Activated CD8-positive, alpha-beta T cell treated with anti-CD3 and anti-CD28 coated beads, Interleukin-2, amount 10 ng/mL, durations not matched to agents 7 days and 5 days (primary cell): ENCODE results near the gene L3MBTL4. TPM values are rescaled to one million over a fixed set of nuclear protein-coding genes. Genes with fewer than 3 reads are reported as not detected.

ENCODE experiments used
- ATAC-seq: fragments of 150-1000 bp; cut with Tn5 transposase; one replicate; pipeline ENCODE4 v1.10.0; 2021; ENCODE audit warnings: moderate library complexity
- CTCF ChIA-PET: fragments of 350-600 bp; sonication (Branson Sonifier 250); formaldehyde crosslinking; loops from one replicate; lab custom pipeline; 2021; ENCODE audit warnings: antibody characterized with exemption; lab: Charles Lee
- POLR2A ChIA-PET: fragments of 350-600 bp; sonication (Branson Sonifier 250); formaldehyde crosslinking; loops from one replicate; lab custom pipeline; 2021; ENCODE audit warnings: antibody characterized with exemption; lab: Charles Lee
- DNase-seq: peaks from one replicate; pipeline ENCODE4 v3.0.0-alpha.2; 2020
- H3K27ac Mint-ChIP-seq: one replicate; pipeline ENCODE4 v1.8.0; 2021; ENCODE audit warnings: mild to moderate bottlenecking, mixed read lengths
- H3K27me3 Mint-ChIP-seq: one replicate; pipeline ENCODE4 v1.8.0; 2021; ENCODE audit warnings: low read depth, mixed read lengths
- H3K36me3 Mint-ChIP-seq: one replicate; pipeline ENCODE4 v1.8.0; 2021; ENCODE audit warnings: low read depth, mixed read lengths
- H3K4me1 Mint-ChIP-seq: one replicate; pipeline ENCODE4 v1.8.0; 2021; ENCODE audit warnings: low read depth, mixed read lengths
- H3K4me3 Mint-ChIP-seq: one replicate; pipeline ENCODE4 v1.8.0; 2021; ENCODE audit warnings: mild to moderate bottlenecking, mixed read lengths
- H3K9me3 Mint-ChIP-seq: one replicate; pipeline ENCODE4 v1.8.0; 2022; ENCODE audit warnings: mixed read lengths; ENCODE audit not compliant: insufficient read depth
- total RNA-seq, 2 experiments: library from RNA; stranded (reverse); gene quantifications; one replicate each; pipeline ENCODE4 v1.2.3, GENCODE V29; 2021

Gene L3MBTL4
- total RNA-seq, 2 experiments from 2014 or later: not detected

DNA sequence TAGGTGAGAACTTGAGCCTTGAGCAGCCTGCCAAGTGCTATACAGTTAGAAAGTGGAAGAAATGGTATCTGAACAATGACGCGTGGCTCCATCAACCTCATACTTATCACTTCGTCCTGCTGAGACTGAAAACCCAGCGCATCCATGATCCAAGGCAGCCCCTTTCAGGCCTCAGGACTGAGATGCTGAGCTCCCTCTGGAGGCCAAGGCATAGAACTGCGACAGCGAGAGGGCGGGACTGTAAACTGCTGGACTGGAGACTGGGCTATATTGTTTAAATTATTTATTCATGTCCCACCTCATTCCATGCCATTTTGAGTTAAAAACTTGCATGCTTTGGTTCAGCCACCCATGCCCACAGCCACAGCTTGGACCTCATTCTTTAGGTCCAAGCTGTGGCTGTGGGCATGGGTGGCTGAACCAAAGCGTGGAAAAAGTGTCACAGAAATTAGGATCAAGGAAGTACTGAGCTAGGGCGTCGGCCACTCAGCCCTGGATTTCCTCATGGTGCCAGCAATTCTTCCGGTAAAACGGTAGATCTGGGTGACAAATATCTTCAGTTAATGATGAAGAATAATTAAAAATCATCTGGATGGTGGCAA lies 195.5 kb downstream of the L3MBTL4 start:
- Mint-ChIP-seq H3K4me1 (no peaks in the 10 kb centered on the region), H3K27me3 (no peaks in the 10 kb centered on the region), H3K27ac (no peak overlapping the region), H3K4me3 (no peak overlapping the region), H3K36me3 (no peaks in the 10 kb centered on the region), H3K9me3 (no peaks in the 10 kb centered on the region)
- POLR2A ChIA-PET: no interaction called here
- DNase-seq (peak; percentile 20), ATAC-seq (no peak)
- CTCF ChIA-PET: interaction anchor here (1.0 to 1.2 kb wide), 2 partner anchors 11 to 351 kb away, joined by 3 to 4 read pairs; no protein-coding TSS in a partner anchor

GRCh38 chr18:6215888-6216287 lies 198.8 kb downstream of the L3MBTL4 start:
- DNase-seq (no peak), ATAC-seq (no peak)
- no peaks in the 10 kb centered on the region for H3K4me1 Mint-ChIP-seq
- H3K9me3 Mint-ChIP-seq: no peaks in the 10 kb centered on the region
- H3K4me3 Mint-ChIP-seq: no peak overlapping the region
- no peak overlapping the region for H3K27ac Mint-ChIP-seq
- no peaks in the 10 kb centered on the region for H3K36me3 Mint-ChIP-seq
- H3K27me3 Mint-ChIP-seq: no peaks in the 10 kb centered on the region
- POLR2A ChIA-PET: no interaction called here
- CTCF ChIA-PET: no interaction called here

- CTCF ChIA-PET: no interaction called here
Observed at GRCh38 chr18:6211174-6211504, 203.6 kb downstream of the L3MBTL4 start.

DNA sequence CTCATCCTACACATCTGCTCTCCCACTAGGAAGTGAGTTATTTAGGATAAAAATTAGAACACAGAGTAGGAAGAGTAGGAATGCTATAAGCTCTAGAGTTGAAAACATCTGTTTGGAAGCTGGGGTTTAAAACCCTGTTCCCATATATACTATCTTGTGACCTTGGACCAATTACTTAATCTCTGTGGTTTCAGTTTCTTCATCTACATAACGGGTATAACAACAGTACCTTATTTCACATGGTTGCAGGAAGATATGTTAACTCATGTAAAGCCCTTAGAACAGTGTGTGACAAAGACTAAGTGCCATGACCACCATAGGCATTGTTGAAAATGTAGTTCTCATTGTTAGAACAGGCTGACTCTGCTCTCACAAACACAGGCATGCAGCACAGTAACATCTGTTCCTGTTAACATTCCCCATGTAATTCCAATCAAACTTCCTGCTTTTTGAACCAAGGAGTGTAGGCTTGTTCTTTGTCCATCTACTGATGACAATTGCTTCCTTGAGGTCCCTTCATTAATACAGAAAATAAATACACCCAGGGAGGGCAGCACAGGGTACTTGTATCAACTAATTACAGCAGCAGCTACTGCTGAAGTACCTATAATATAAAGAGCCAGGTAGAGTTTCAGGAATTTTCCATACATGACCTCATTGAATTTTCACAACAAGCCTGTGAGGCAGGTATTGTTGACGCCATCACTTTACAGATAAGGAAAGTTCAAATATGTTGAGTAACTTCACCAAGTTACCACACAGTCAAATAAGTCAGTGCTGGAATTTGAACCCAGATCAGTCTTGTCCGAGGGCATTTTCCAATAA lies 204.2 kb downstream of the L3MBTL4 start:
- no peaks in the 10 kb centered on the region for H3K27me3 Mint-ChIP-seq
- no peak for ATAC-seq
- H3K4me1 Mint-ChIP-seq: no peaks in the 10 kb centered on the region
- ChIA-PET CTCF (no interaction called here), POLR2A (no interaction called here)
- H3K9me3 Mint-ChIP-seq: no peaks in the 10 kb centered on the region
- no peak overlapping the region for H3K27ac Mint-ChIP-seq
- H3K4me3 Mint-ChIP-seq: no peak overlapping the region
- DNase-seq: no peak
- H3K36me3 Mint-ChIP-seq: no peaks in the 10 kb centered on the region

More at GRCh38 chr18:6211174-6211504, 203.6 kb downstream of the L3MBTL4 start:
- H3K9me3 Mint-ChIP-seq: no peaks in the 10 kb centered on the region
- no peak overlapping the region for H3K4me3 Mint-ChIP-seq
- H3K4me1 Mint-ChIP-seq: no peaks in the 10 kb centered on the region
- no peak overlapping the region for H3K27ac Mint-ChIP-seq
- POLR2A ChIA-PET: no interaction called here
- no peaks in the 10 kb centered on the region for H3K36me3 Mint-ChIP-seq
- DNase-seq: no peak
- ATAC-seq: no peak
- H3K27me3 Mint-ChIP-seq: no peaks in the 10 kb centered on the region

DNA sequence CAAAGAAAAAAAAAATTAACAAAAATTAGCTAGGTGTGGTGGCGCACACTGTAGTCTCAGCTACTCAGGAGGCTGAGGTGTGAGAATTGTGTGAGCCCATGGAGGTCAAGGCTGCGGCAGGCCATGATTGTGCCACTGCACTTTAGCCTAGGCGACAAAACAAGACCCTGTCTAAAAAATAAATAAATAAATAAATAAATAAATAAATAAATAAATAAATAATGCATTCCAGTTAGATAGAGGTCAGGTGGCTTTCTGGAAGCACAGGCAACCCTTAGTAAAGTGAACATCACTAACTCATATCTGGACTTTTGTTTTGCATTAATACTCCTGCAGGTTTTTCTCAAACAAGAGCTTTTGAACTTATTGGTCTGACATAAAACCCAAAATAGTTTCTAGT lies 206.8 kb downstream of the L3MBTL4 start:
- Mint-ChIP-seq H3K4me1 (no peaks in the 10 kb centered on the region), H3K27me3 (no peaks in the 10 kb centered on the region), H3K36me3 (no peaks in the 10 kb centered on the region), H3K9me3 (no peaks in the 10 kb centered on the region), H3K4me3 (no peak overlapping the region), H3K27ac (no peak overlapping the region)
- DNase-seq (no peak), ATAC-seq (no peak)
- POLR2A ChIA-PET: no interaction called here
- CTCF ChIA-PET: interaction anchor here (0.9 kb wide), 1 partner anchor 11 kb away, joined by 4 read pairs; no protein-coding TSS in a partner anchor

DNA sequence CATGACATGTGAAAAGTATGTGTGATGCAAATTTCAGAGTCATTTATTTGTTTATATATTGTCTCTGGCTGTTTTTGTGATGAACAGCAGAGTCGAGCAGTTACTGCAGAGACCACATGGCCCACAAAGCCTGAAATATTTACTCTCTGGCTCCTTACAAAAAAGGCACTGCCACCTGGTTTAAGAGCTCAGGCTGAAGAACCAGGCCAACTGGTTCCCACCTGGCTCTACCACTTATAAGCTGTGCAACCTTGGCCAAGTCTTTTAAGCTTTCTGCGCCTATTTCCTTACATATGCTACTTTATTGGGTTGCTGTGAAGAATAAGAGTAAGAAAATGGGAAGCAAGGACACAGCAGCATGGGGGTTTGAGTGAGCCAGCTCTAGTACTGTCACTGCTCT lies 207.6 kb downstream of the L3MBTL4 start:
- POLR2A ChIA-PET: no interaction called here
- Mint-ChIP-seq H3K27ac (no peak overlapping the region), H3K27me3 (no peaks in the 10 kb centered on the region), H3K36me3 (no peaks in the 10 kb centered on the region), H3K9me3 (no peaks in the 10 kb centered on the region), H3K4me1 (no peaks in the 10 kb centered on the region), H3K4me3 (no peak overlapping the region)
- CTCF ChIA-PET: no interaction called here
- no peak for ATAC-seq
- no peak for DNase-seq

GRCh38 chr18:6205706-6206105 lies 209.0 kb downstream of the L3MBTL4 start:
- no peak for DNase-seq
- H3K27ac Mint-ChIP-seq: no peak overlapping the region
- POLR2A ChIA-PET: no interaction called here
- H3K4me3 Mint-ChIP-seq: no peak overlapping the region
- H3K9me3 Mint-ChIP-seq: no peaks in the 10 kb centered on the region
- no peaks in the 10 kb centered on the region for H3K36me3 Mint-ChIP-seq
- CTCF ChIA-PET: no interaction called here
- no peak for ATAC-seq
- H3K4me1 Mint-ChIP-seq: no peaks in the 10 kb centered on the region
- no peaks in the 10 kb centered on the region for H3K27me3 Mint-ChIP-seq

- DNase-seq (no peak), ATAC-seq (no peak)
- Mint-ChIP-seq H3K9me3 (no peaks in the 10 kb centered on the region), H3K27me3 (no peaks in the 10 kb centered on the region), H3K27ac (no peak overlapping the region), H3K36me3 (no peaks in the 10 kb centered on the region), H3K4me3 (no peak overlapping the region), H3K4me1 (no peaks in the 10 kb centered on the region)
- CTCF ChIA-PET: no interaction called here
- POLR2A ChIA-PET: no interaction called here
Observed at GRCh38 chr18:6204476-6204875, 210.2 kb downstream of the L3MBTL4 start.

DNA sequence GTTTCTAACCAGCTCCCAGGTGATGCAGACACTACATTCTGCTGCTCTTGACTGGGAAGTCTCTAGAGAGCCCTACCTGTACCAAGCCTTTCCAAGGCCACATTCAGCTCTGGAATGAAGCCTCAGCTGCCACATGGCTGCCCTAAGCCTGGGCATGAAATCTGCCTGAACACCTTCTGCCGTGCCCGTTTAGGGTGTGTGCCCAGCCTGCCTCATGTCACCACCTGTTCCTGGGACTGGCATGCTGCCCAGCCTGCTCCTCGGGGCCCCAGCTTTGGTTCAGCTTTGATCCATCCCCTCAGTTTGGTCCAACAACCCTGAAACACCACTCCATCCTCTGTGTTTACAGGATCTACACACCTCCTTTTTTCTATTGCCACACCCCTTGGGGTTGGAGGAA lies 210.9 kb downstream of the L3MBTL4 start:
- no peaks in the 10 kb centered on the region for H3K27me3 Mint-ChIP-seq
- CTCF ChIA-PET: no interaction called here
- no peaks in the 10 kb centered on the region for H3K4me1 Mint-ChIP-seq
- H3K27ac Mint-ChIP-seq: no peak overlapping the region
- no peaks in the 10 kb centered on the region for H3K36me3 Mint-ChIP-seq
- ATAC-seq: no peak
- no peaks in the 10 kb centered on the region for H3K9me3 Mint-ChIP-seq
- no peak for DNase-seq
- POLR2A ChIA-PET: no interaction called here
- no peak overlapping the region for H3K4me3 Mint-ChIP-seq

- H3K27me3 Mint-ChIP-seq: no peaks in the 10 kb centered on the region
- no peaks in the 10 kb centered on the region for H3K9me3 Mint-ChIP-seq
- no peaks in the 10 kb centered on the region for H3K4me1 Mint-ChIP-seq
- H3K27ac Mint-ChIP-seq: no peak overlapping the region
- ChIA-PET CTCF (no interaction called here), POLR2A (no interaction called here)
- DNase-seq (no peak), ATAC-seq (no peak)
- H3K4me3 Mint-ChIP-seq: no peak overlapping the region
- no peaks in the 10 kb centered on the region for H3K36me3 Mint-ChIP-seq
Observed at GRCh38 chr18:6202861-6203260, 211.8 kb downstream of the L3MBTL4 start.

GRCh38 chr18:6200204-6200774 lies 214.4 kb downstream of the L3MBTL4 start:
- no peaks in the 10 kb centered on the region for H3K36me3 Mint-ChIP-seq
- H3K4me1 Mint-ChIP-seq: no peaks in the 10 kb centered on the region
- no peaks in the 10 kb centered on the region for H3K27me3 Mint-ChIP-seq
- POLR2A ChIA-PET: no interaction called here
- no peaks in the 10 kb centered on the region for H3K9me3 Mint-ChIP-seq
- no peak overlapping the region for H3K27ac Mint-ChIP-seq
- CTCF ChIA-PET: no interaction called here
- no peak for ATAC-seq
- no peak overlapping the region for H3K4me3 Mint-ChIP-seq
- DNase-seq: no peak

- POLR2A ChIA-PET: no interaction called here
- no peaks in the 10 kb centered on the region for H3K9me3 Mint-ChIP-seq
- no peak overlapping the region for H3K27ac Mint-ChIP-seq
- DNase-seq (no peak), ATAC-seq (no peak)
- no peak overlapping the region for H3K4me3 Mint-ChIP-seq
- H3K4me1 Mint-ChIP-seq: no peaks in the 10 kb centered on the region
- H3K27me3 Mint-ChIP-seq: no peaks in the 10 kb centered on the region
- no peaks in the 10 kb centered on the region for H3K36me3 Mint-ChIP-seq
- CTCF ChIA-PET: no interaction called here
Observed at GRCh38 chr18:6199777-6200176, 214.9 kb downstream of the L3MBTL4 start.
